ENCODE results near the gene GAB3. TPM values are rescaled to one million over a fixed set of nuclear protein-coding genes. Genes with fewer than 3 reads are reported as not detected.

GAB3 gene
- polyA plus RNA-seq, 1 of the 3 experiments (the other 2 are of a cell fraction): 4.5 TPM

DNA sequence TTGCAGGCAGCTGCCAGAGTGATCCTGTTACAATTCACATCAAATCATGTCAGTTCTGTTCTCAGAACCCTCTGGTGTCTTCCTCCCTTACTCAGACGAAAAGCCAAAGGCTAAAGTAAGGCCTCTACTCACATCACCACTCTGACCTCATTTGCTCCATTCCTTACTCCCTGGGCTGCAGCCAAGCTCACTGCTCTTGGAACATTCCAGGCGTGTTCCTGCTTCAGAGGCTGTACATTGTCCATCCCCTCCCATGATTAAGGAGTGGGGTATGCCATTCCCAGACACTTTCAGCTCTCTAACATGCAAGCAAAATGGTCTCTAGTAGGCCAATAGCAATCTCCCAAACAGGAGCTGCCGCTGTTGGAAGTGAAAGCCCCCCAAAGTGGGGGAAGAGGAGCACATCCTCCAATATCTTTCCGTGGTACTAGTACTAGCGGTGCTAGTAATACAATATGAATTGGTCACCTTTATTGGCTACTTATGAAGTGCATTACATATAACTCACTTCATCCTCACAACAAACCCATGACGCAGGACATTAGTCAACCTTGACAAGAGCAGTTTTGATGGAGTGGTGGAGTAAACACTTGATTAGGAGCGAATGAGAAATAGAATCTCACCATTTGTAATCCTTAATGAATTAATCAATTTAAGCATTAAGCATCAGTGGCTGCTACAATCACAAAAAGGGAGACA, 15.0 kb downstream of the GAB3 start:
- Histone ChIP-seq H3F3A (replicated peaks; ENCODE audit: insufficient read depth) (peaks cover 21% of the 10 kb centered on the region), H3K9me3 (no peaks in the 10 kb centered on the region), H3K4me2 (peak overlapping the region; percentile 46), H3K79me2 (ENCODE audit: insufficient read depth) (no peaks in the 10 kb centered on the region), H3K36me3 (replicated peaks in 1 of 2; ENCODE audit: control insufficient read depth in 1 of 2, insufficient read depth in 2 of 2, low read length in 1 of 2) (no peaks in the 10 kb centered on the region), H2AFZ (ENCODE audit: low read depth) (no peak overlapping the region), H3K9ac (no peak overlapping the region; the same call in 1 of the 2 replicates), H3K4me3 (ENCODE audit: low read depth in 2 of 2, low read length in 1 of 2) (no peak overlapping the region), H3K4me1 (ENCODE audit: control insufficient read depth in 1 of 2, insufficient read depth in 2 of 2, low read depth in 1 of 2, low read length in 1 of 2) (peaks cover under 1 to 21% of the 10 kb centered on the region in 2 experiments; a peak in 1 of 4 replicates), H3K27ac (ENCODE audit: low read depth in 2 of 2, low read length in 1 of 2) (peak overlapping the region; percentile 61 to 79; a peak in 3 of 4 replicates), H4K20me1 (ENCODE audit: insufficient read depth) (no peaks in the 10 kb centered on the region), H3K27me3 (ENCODE audit: insufficient read depth) (no peaks in the 10 kb centered on the region), H3K9me2 (no peaks in the 10 kb centered on the region)
- CTCF ChIA-PET: no interaction called here
- WGBS (ENCODE audit: low lambda C conversion rate): 39% methylated on average over 7 of the region's 7 CpGs
- no peak for DNase-seq
- POLR2A ChIA-PET: no interaction called here
- TF ChIP-seq, protein P1, sequence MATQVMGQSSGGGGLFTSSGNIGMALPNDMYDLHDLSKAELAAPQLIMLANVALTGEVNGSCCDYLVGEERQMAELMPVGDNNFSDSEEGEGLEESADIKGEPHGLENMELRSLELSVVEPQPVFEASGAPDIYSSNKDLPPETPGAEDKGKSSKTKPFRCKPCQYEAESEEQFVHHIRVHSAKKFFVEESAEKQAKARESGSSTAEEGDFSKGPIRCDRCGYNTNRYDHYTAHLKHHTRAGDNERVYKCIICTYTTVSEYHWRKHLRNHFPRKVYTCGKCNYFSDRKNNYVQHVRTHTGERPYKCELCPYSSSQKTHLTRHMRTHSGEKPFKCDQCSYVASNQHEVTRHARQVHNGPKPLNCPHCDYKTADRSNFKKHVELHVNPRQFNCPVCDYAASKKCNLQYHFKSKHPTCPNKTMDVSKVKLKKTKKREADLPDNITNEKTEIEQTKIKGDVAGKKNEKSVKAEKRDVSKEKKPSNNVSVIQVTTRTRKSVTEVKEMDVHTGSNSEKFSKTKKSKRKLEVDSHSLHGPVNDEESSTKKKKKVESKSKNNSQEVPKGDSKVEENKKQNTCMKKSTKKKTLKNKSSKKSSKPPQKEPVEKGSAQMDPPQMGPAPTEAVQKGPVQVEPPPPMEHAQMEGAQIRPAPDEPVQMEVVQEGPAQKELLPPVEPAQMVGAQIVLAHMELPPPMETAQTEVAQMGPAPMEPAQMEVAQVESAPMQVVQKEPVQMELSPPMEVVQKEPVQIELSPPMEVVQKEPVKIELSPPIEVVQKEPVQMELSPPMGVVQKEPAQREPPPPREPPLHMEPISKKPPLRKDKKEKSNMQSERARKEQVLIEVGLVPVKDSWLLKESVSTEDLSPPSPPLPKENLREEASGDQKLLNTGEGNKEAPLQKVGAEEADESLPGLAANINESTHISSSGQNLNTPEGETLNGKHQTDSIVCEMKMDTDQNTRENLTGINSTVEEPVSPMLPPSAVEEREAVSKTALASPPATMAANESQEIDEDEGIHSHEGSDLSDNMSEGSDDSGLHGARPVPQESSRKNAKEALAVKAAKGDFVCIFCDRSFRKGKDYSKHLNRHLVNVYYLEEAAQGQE (IDR thresholded peaks at IDR 0.05; ENCODE audit: low read depth, low read length): 0 out of 2 replicates have a peak, but pooled peaks have one; percentile 33
- TF ChIP-seq FOXM1 (IDR thresholded peaks at IDR 0.05; ENCODE audit: low read depth): no peak
- peak; percentile 63 for TF ChIP-seq JUND (IDR thresholded peaks at IDR 0.05)
- TF ChIP-seq MEF2A (IDR thresholded peaks at IDR 0.05; ENCODE audit: borderline replicate concordance, low read depth): no peak
- TF ChIP-seq TEAD4 (IDR thresholded peaks at IDR 0.05; ENCODE audit: borderline replicate concordance, insufficient read depth): peak; percentile 76; the same call in 1 of the 2 replicates
- peak; percentile 74 for TF ChIP-seq NFIC (IDR thresholded peaks at IDR 0.05; ENCODE audit: borderline replicate concordance)
- TF ChIP-seq RCOR1 (IDR thresholded peaks at IDR 0.05; ENCODE audit: low read length): no peak
- TF ChIP-seq RFX5 (IDR thresholded peaks at IDR 0.05; ENCODE audit: low read length): no peak
- TF ChIP-seq, protein P2, sequence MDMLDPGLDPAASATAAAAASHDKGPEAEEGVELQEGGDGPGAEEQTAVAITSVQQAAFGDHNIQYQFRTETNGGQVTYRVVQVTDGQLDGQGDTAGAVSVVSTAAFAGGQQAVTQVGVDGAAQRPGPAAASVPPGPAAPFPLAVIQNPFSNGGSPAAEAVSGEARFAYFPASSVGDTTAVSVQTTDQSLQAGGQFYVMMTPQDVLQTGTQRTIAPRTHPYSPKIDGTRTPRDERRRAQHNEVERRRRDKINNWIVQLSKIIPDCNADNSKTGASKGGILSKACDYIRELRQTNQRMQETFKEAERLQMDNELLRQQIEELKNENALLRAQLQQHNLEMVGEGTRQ (IDR thresholded peaks at IDR 0.05; ENCODE audit: borderline replicate concordance, low read depth, low read length): no peak
- TF ChIP-seq, protein P3, sequence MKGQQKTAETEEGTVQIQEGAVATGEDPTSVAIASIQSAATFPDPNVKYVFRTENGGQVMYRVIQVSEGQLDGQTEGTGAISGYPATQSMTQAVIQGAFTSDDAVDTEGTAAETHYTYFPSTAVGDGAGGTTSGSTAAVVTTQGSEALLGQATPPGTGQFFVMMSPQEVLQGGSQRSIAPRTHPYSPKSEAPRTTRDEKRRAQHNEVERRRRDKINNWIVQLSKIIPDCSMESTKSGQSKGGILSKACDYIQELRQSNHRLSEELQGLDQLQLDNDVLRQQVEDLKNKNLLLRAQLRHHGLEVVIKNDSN (IDR thresholded peaks at IDR 0.05; ENCODE audit: borderline replicate concordance, low read depth): no peak
- TF ChIP-seq EZH2phosphoT487 (IDR thresholded peaks at IDR 0.05; ENCODE audit: borderline replicate concordance, low read depth): no peak
- peak; percentile 31; the same call in 1 of the 2 replicates for TF ChIP-seq POLR2AphosphoS5 (IDR thresholded peaks at IDR 0.05; ENCODE audit: low read depth, low read length)
- TF ChIP-seq GABPA (IDR thresholded peaks at IDR 0.05; ENCODE audit: low read depth): no peak
- no peak for TF ChIP-seq SIN3A (IDR thresholded peaks at IDR 0.05; ENCODE audit: borderline replicate concordance, low read depth, low read length)
- peak; percentile 53 for TF ChIP-seq FOSL2 (IDR thresholded peaks at IDR 0.05; ENCODE audit: borderline replicate concordance, low read depth)
- TF ChIP-seq, protein P4, sequence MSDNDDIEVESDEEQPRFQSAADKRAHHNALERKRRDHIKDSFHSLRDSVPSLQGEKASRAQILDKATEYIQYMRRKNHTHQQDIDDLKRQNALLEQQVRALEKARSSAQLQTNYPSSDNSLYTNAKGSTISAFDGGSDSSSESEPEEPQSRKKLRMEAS (IDR thresholded peaks at IDR 0.05; ENCODE audit: low read depth): peak; percentile 71
- TF ChIP-seq, protein P5, sequence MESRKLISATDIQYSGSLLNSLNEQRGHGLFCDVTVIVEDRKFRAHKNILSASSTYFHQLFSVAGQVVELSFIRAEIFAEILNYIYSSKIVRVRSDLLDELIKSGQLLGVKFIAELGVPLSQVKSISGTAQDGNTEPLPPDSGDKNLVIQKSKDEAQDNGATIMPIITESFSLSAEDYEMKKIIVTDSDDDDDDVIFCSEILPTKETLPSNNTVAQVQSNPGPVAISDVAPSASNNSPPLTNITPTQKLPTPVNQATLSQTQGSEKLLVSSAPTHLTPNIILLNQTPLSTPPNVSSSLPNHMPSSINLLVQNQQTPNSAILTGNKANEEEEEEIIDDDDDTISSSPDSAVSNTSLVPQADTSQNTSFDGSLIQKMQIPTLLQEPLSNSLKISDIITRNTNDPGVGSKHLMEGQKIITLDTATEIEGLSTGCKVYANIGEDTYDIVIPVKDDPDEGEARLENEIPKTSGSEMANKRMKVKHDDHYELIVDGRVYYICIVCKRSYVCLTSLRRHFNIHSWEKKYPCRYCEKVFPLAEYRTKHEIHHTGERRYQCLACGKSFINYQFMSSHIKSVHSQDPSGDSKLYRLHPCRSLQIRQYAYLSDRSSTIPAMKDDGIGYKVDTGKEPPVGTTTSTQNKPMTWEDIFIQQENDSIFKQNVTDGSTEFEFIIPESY (IDR thresholded peaks at IDR 0.05; ENCODE audit: borderline replicate concordance, low read depth): no peak
- TF ChIP-seq MXI1 (IDR thresholded peaks at IDR 0.05; ENCODE audit: low read depth, low read length): no peak
- TF ChIP-seq RXRA (IDR thresholded peaks at IDR 0.05; ENCODE audit: borderline replicate concordance, low read depth): peak; percentile 67; the same call in 1 of the 2 replicates
- TF ChIP-seq SMC3 (IDR thresholded peaks at IDR 0.05; ENCODE audit: low read depth, low read length): no peak
- TF ChIP-seq CHD2 (IDR thresholded peaks at IDR 0.05; ENCODE audit: low read length, partially characterized antibody): no peak
- peak; percentile 81 for TF ChIP-seq TCF12 (IDR thresholded peaks at IDR 0.05)
- 0 out of 4 replicates have a peak, but pooled peaks of 1 of the 2 experiments have one; percentile 19 for TF ChIP-seq EP300 (IDR thresholded peaks at IDR 0.05; ENCODE audit: borderline replicate concordance in 1 of 2, low read depth in 1 of 2, low read length in 1 of 2)
- no peak for TF ChIP-seq RAD21 (IDR thresholded peaks at IDR 0.05; ENCODE audit: low read length)
- TF ChIP-seq FOXJ3 (CRISPR knock-in tag; IDR thresholded peaks at IDR 0.05): no peak
- 0 out of 2 replicates have a peak, but pooled peaks have one; percentile 25 for TF ChIP-seq TAF1 (IDR thresholded peaks at IDR 0.05; ENCODE audit: borderline replicate concordance, low read depth, low read length)
- no peak for TF ChIP-seq GATA2 (CRISPR knock-in tag; IDR thresholded peaks at IDR 0.05)

All from SK-N-SH (cell line).